ENCODE results near the gene ZNF334. TPM values are rescaled to one million over a fixed set of nuclear protein-coding genes. Genes with fewer than 3 reads are reported as not detected.

The ZNF334 gene
- total RNA-seq, 1 experiment from 2014 or later, result 19.5 TPM

DNA sequence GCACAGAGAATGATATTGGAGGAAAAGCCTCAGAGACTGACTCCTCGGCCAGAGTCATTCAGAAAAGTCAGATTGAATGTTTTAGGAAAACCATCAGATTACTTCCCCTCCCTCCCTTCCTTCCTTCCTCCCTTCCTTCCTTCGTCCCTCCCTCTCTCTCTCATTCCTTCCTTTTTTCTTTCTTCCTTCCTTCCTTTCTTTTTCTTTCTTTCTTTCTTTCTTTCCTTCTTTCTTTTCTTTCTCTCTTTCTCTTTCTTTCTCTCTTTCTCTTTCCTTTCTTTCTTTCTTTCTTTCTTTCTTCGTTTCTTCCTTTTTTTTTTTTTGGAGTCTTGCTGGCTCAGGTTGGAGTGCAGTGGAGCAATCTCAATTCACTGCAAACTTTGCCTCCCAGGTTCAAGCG, 29.7 kb upstream of the ZNF334 start:
- no peaks in the 10 kb centered on the region for H3K79me1 ChIP-seq (ENCODE audit: insufficient read depth, low read depth, low read length, poor library complexity, severe bottlenecking)
- no peaks in the 10 kb centered on the region for H3K36me3 Mint-ChIP-seq (ENCODE audit: insufficient read depth in 1 of 3, low read depth in 3 of 3)
- no peak overlapping the region for H3K14ac ChIP-seq (ENCODE audit: insufficient read depth, low read length)
- H3K4me1 ChIP-seq (ENCODE audit: insufficient read depth, low read length), result peaks cover 2% of the 10 kb centered on the region; the same call in 1 of the 2 replicates
- H3K9ac ChIP-seq (ENCODE audit: extremely low read depth, insufficient read length, low read length), result no peak overlapping the region
- H2BK12ac ChIP-seq (ENCODE audit: insufficient read length, low read depth, low read length), result no peak overlapping the region
- H3K27ac Mint-ChIP-seq, result no peak overlapping the region
- no peak overlapping the region for H3K27ac ChIP-seq (ENCODE audit: insufficient read length, low read depth, low read length)
- no peaks in the 10 kb centered on the region for H3K9me3 Mint-ChIP-seq
- peaks cover 10 to 11% of the 10 kb centered on the region in 2 experiments for H3K4me1 Mint-ChIP-seq
- H3K27me3 Mint-ChIP-seq (ENCODE audit: low read depth), result peaks cover 2% of the 10 kb centered on the region
- no peak overlapping the region for H2BK15ac ChIP-seq (ENCODE audit: low read depth, low read length)
- H3K23ac ChIP-seq (ENCODE audit: insufficient read length, low read depth, low read length), result no peak overlapping the region
- H2BK20ac ChIP-seq (ENCODE audit: low read depth, low read length, poor library complexity, severe bottlenecking), result no peak overlapping the region
- no peak for DNase-seq
- no peak overlapping the region for H4K91ac ChIP-seq (ENCODE audit: insufficient read length, low read depth, low read length)
- H4K8ac ChIP-seq (replicated peaks; ENCODE audit: insufficient read length, low read depth, low read length), result no peak overlapping the region
- H2AFZ ChIP-seq (ENCODE audit: low read length), result no peak overlapping the region
- TF ChIP-seq, protein P1, sequence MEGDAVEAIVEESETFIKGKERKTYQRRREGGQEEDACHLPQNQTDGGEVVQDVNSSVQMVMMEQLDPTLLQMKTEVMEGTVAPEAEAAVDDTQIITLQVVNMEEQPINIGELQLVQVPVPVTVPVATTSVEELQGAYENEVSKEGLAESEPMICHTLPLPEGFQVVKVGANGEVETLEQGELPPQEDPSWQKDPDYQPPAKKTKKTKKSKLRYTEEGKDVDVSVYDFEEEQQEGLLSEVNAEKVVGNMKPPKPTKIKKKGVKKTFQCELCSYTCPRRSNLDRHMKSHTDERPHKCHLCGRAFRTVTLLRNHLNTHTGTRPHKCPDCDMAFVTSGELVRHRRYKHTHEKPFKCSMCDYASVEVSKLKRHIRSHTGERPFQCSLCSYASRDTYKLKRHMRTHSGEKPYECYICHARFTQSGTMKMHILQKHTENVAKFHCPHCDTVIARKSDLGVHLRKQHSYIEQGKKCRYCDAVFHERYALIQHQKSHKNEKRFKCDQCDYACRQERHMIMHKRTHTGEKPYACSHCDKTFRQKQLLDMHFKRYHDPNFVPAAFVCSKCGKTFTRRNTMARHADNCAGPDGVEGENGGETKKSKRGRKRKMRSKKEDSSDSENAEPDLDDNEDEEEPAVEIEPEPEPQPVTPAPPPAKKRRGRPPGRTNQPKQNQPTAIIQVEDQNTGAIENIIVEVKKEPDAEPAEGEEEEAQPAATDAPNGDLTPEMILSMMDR (conservative IDR thresholded peaks at IDR 0.05), result no peak
- no peaks in the 10 kb centered on the region for H3K27me3 ChIP-seq (ENCODE audit: insufficient read depth, low read length)
- H4K20me1 ChIP-seq (ENCODE audit: control insufficient read depth, insufficient read depth, insufficient read length), result no peaks in the 10 kb centered on the region
- H2BK5ac ChIP-seq (ENCODE audit: insufficient read length, low read length), result no peak overlapping the region
- no peak overlapping the region for H3K56ac ChIP-seq (ENCODE audit: insufficient read length, low read depth, low read length)
- H3K23me2 ChIP-seq (ENCODE audit: insufficient read length, low read depth, low read length, poor library complexity, severe bottlenecking), result no peaks in the 10 kb centered on the region
- no peak overlapping the region for H3K4me2 ChIP-seq (ENCODE audit: insufficient read depth, insufficient read length, low read length)
- no CpG with 5 or more reads among the region's 4 CpGs for WGBS (ENCODE audit: extremely low coverage, insufficient read length, low lambda C conversion rate)
- no peaks in the 10 kb centered on the region for H3K9me3 ChIP-seq (ENCODE audit: control insufficient read depth, low read depth, low read length)
- no peak overlapping the region for H3T11ph ChIP-seq (ENCODE audit: low read length)
- no peak overlapping the region for H3K4ac ChIP-seq (ENCODE audit: low read depth, low read length)
- H2AK5ac ChIP-seq (ENCODE audit: insufficient read length, low read length), result no peak overlapping the region
- no peak overlapping the region for H3K4me3 Mint-ChIP-seq
- no peak overlapping the region for H4K5ac ChIP-seq (ENCODE audit: insufficient read length, low read depth, low read length)
- no peak overlapping the region for H2BK120ac ChIP-seq (ENCODE audit: low read depth, low read length, poor library complexity, severe bottlenecking)
- H3K18ac ChIP-seq (ENCODE audit: insufficient read length, low read depth, low read length), result no peak overlapping the region
- no peaks in the 10 kb centered on the region for H3K79me2 ChIP-seq (ENCODE audit: insufficient read depth, low read length)

Data from H9 (cell line).